GM04503 (cell line): ENCODE data around the gene CLK3.
"Not testable (repeated sequence)": the region's sequence is repeated elsewhere in the genome, so short reads cannot be mapped to it uniquely, and the experiment has no call there.

Experiments
- DNase-seq: peaks from one replicate; pipeline ENCODE4 v3.0.0-alpha.2; 2012; ENCODE audit warnings: low read depth

The CLK3 gene

DNA sequence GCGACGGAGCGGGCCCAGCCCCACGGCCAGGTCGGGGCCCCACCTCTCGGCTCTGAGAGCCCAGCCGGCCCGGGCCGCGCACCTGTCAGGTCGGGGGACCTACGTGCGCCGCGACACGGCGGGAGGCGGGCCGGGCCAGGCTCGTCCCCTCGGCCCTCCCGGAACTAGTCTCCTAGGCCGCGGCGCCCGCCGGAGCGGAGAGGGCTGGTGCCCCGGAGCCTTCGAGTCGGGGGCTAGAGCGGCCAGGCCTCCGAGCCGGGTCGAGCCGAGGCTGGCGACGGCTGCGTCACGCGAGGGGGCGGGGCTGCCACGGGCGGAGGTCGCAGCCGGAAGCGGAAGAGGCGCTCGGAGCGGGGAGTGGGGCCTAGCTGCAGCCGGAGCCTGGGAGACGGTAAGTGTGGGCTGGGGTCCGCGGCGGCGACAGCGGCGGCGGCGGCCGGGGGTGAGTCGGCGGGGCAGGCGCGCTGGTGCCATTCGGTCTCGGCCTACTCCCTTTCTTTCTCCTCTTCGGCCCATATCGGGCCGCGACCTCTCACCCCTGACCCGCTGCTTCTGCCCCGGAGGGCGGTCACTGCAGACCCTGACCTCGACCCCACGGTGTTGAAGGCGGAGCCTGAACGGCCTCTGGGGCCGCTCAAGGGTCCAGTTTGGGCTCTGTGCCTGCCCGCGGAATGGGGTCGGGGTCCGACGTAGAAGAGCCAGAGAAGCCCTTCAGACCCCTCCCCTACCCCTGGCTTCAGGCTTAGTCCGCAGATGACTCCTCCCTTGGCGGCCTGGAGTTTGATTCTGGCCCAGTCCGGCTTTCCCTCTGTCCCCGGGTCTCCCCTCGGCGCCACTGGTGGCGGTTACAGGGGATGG lies at the start of gene CLK3:
Gene CLK3, plus strand, starts transcription at position 329 of the 858 bp plus-strand sequence. CDS start 3,361 bp downstream, outside the sequence.
- peak; percentile 44 for DNase-seq

DNA sequence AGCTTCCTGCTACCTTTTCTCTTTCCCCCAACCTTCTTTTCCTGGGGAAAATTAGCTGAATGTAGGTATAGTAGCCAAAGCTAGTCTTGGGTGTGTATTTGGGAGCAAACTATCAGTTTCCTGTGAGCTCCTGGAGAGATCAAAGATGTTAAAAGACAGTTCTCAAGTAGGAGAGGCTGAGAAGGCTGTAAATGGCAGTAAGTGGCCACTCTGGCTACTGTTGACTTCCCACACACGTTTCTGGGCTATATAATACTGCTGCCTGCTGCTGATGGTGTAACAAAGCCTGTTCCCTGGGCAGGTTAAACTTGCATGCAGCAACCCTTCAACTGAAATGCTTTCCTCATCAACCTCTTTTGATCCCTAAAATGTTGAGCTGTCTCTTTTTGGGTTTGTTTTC lies 47.0 kb upstream of the CLK3 start:
- no peak for DNase-seq

DNA sequence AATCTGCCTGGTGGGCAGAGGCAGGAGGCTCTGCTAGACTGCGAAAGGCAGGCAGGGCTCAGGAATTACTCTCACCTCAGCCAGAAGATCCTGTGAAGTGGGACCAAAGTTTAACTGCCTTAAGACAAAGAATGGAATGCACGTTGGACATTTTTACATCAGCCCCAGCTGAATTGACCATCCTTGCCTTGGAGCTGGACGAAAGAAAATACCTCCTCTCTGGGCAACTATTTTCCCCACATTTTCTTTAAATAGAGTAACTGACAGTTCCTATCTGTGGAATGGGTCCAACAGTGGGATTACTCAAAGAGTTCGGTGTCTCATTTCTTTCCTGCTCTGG lies 45.9 kb upstream of the CLK3 start:
- no peak for DNase-seq

- no peak for DNase-seq
Measured at GRCh38 chr15:74571191-74571590, 44.4 kb upstream of the CLK3 start.

GRCh38 chr15:74573987-74574386 lies 41.6 kb upstream of the CLK3 start:
- no peak for DNase-seq

DNA sequence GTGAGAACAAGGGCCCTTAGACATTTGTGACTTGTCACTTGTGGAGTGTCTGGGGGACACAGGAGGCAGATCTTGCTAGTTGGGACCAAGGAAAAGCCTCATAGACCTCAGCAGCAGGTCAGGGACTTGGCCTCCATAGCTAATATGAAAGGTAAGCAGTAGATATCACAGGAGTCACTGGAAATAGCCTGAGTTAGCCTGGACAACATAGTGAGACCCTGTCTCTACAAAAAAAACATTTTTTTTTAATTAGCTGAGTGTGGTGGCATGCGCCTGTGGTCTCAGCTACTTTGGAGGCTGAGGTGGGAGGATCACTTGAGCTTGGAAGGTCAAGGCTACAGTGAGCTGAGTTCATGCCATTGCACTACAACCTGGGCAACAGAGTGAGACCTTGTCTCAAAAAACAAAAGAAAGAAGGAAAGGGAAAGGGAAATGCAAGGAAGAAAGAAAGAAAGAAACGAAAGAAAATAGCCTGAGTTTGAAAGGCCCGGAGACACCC lies 37.1 kb upstream of the CLK3 start:
- no peak for DNase-seq

DNA sequence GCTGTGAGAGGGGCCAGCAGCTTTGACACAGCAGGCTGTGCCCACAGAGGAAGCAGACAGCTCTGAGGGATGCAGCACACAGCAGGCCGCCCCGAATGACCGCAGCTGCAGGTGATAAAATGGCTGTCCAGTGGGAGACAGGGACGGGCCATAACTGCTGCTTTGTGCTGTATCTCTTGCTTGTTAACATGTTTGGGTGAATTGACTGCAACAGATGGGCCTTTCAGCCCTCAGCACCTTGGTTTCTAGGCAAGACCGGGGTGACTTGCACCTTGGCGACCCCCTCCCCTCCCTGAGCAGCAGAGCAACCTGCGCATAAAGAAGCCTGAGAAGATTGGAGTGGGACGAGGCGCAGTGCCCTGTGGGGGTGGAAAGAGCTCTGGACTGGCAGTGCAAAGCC lies 36.6 kb upstream of the CLK3 start:
- DNase-seq: no peak

GRCh38 chr15:74580538-74581350 lies 34.9 kb upstream of the CLK3 start:
- no peak for DNase-seq

- no peak for DNase-seq
Measured at GRCh38 chr15:74584204-74584603, 31.4 kb upstream of the CLK3 start.

- no peak for DNase-seq
Measured at GRCh38 chr15:74584779-74585178, 30.9 kb upstream of the CLK3 start.

- no peak for DNase-seq
Measured at GRCh38 chr15:74585191-74585590, 30.4 kb upstream of the CLK3 start.

DNA sequence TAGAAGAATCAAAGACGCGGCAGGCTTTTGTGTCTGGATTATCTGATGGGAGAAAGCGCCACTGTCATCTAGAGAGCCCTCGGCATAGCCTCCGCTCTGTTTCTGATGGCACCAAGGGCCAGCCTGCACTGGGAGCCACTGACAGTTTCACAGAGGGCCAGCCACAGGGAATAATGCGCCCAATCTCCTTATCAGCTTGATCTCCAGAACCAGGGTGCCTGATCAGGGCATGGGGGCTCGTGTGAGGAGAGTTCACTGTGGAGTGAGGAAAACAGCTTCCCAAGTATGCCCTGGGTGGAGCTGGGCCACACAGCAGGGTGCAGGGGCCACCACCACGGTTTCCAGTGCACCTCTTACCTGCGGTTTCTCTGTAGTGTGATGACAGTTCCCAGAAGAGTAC lies 29.8 kb upstream of the CLK3 start:
- DNase-seq: no peak

- DNase-seq: no peak
Measured at GRCh38 chr15:74589826-74590225, 25.8 kb upstream of the CLK3 start.

- DNase-seq: no peak
Measured at GRCh38 chr15:74592222-74592621, 23.4 kb upstream of the CLK3 start.

DNA sequence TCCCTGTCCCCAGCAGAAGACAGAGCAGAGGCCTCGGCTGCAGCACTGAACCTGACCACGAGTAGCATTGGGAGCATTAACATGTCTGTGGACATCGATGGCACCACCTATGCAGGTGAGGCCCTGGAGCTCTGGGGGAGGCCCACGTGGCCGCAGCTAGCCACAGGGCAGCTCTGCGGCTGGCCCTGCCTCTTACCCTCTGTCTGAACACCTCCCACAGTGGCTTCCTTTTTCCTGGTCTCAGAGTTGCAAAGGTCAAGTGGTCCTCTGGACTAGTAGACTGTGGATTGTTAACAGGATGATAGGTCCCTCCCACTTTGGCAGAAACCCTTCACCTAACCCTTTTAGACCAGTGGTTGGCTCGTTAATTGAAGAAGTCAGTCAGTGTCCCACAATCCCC lies 22.5 kb upstream of the CLK3 start:
- no peak for DNase-seq

DNA sequence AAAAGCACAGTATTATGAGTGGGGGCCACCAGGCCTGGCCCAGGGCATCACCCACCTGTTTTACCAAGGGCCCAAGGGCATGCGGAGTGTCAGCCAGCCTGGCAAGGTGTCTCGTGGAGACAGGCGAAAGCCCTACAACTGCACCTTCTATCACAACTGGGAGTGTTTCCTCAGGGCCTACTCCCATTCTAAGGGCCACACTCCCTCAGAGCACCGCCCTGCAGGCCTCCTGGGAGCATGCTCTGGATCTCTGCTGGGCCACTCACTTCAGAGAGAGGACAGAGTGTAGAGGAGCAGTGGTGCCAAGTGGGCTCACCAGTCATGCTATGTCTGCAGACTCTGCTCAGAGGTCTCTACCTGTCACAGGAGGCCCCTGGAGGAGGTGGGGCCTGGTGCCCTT lies 21.2 kb upstream of the CLK3 start:
- DNase-seq: no peak

- no peak for DNase-seq
Measured at GRCh38 chr15:74595271-74595670, 20.4 kb upstream of the CLK3 start.

- not testable (repeated sequence) for DNase-seq
Measured at GRCh38 chr15:74596736-74597135, 18.9 kb upstream of the CLK3 start.

- DNase-seq: not testable (repeated sequence)
Measured at GRCh38 chr15:74597146-74597705, 18.4 kb upstream of the CLK3 start.

- peak; percentile 57 for DNase-seq
Measured at GRCh38 chr15:74598126-74598842, 17.4 kb upstream of the CLK3 start.

GRCh38 chr15:74599156-74599555 lies 16.5 kb upstream of the CLK3 start:
- no peak for DNase-seq
